OCI-LY1 (cell line): ENCODE results near the gene CELSR1.

Source experiments
- EZH2 ChIP-seq: fragments of 200-600 bp; sonication (generic), shearing (Covaris generic); IDR thresholded peaks from 2 replicates; pipeline ENCODE4 v1.8.0; 2017; ENCODE audit warnings: borderline replicate concordance, mixed run types, mild to moderate bottlenecking, antibody characterized with exemption, low read length, moderate library complexity, mixed read lengths
- TF ChIP-seq, protein P1 (sequence below): fragments of 200-600 bp; sonication (generic), shearing (Covaris generic); IDR thresholded peaks from 2 replicates; pipeline ENCODE4 v1.5.1; 2017; ENCODE audit warnings: mild to moderate bottlenecking, antibody characterized with exemption, low read length, moderate library complexity, mixed read lengths

DNA sequence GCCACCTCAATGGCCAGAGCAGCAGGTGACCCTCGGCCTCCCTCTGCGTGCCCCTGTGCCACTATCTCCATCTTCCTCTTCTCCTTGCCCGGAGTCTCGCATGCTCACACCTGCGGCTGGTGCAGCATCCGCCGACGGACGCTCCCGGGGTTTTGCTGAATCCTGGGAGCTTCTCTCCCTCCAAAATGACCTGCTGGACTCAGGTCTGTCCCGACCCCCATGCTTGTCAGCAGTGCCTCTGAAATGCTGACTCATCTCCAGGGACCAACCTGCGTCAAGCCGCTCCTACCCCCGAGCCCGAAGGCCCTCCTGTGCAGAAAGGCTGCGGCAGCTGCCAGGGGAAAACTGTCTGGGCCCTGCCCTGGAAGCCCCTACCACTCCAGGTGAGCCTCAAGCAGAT, 58.4 kb downstream of the CELSR1 start:
- TF ChIP-seq, protein P1, sequence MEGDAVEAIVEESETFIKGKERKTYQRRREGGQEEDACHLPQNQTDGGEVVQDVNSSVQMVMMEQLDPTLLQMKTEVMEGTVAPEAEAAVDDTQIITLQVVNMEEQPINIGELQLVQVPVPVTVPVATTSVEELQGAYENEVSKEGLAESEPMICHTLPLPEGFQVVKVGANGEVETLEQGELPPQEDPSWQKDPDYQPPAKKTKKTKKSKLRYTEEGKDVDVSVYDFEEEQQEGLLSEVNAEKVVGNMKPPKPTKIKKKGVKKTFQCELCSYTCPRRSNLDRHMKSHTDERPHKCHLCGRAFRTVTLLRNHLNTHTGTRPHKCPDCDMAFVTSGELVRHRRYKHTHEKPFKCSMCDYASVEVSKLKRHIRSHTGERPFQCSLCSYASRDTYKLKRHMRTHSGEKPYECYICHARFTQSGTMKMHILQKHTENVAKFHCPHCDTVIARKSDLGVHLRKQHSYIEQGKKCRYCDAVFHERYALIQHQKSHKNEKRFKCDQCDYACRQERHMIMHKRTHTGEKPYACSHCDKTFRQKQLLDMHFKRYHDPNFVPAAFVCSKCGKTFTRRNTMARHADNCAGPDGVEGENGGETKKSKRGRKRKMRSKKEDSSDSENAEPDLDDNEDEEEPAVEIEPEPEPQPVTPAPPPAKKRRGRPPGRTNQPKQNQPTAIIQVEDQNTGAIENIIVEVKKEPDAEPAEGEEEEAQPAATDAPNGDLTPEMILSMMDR: no peak
- no peak for TF ChIP-seq EZH2
